ENCODE results near the gene DCANP1. TPM values are rescaled to one million over a fixed set of nuclear protein-coding genes. Genes with fewer than 3 reads are reported as not detected.

Gene DCANP1
- total and polyA plus RNA-seq, 2 donors from 2014 or later: not detected

DNA sequence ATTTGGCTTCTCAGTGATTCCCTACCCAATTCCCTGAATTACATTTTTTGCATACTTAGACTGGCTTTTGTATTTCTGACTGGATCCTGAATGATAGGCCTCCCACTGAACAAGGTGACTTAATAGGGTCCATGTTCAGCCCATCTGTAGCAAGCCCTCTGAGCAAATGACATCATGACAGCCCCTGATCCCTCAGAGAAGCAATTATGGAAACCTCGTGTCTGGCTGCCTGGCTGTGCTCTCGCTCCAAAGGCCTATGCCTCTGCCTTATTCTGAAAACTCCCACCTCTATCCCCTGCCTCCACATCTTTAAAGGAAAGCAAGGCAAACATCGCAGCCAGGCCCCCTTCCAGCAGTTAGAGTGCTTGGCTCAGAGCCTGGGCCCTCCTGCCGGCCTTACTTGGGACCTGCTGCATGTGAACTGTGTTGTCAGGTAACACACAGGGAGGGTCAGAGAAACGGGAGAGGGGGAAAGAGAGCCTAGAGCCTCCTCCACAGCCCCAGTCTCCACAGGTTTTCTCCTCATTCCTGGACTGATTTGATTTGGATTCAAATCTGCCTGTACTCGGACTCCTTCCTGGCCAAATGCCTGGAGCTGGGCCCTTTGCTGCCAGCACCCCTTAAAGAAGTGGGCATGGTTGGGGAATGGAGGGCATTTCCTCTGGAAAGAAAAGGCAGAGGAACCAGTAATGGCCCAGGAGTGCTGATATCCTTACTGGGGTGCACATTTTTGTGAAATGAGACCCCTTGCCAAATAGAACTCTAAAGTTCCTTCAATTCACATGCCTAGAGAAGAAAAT lies 3.8 kb downstream of the DCANP1 start:
- no peak for FAIRE-seq
- Histone ChIP-seq H3K27me3 (ENCODE audit: control insufficient read depth, insufficient read depth, low read length) (no peaks in the 10 kb centered on the region), H3K36me3 (ENCODE audit: control insufficient read depth in 2 of 3, insufficient read depth in 3 of 3, low read length in 3 of 3) (no peaks in the 10 kb centered on the region), H3K4me1 (ENCODE audit: control insufficient read depth in 2 of 3, insufficient read depth in 2 of 3, low read depth in 1 of 3, low read length in 3 of 3) (no peaks in the 10 kb centered on the region), H3K9ac (ENCODE audit: low read length in 3 of 3) (no peak overlapping the region), H3K9me3 (ENCODE audit: control insufficient read depth in 2 of 3, insufficient read depth in 1 of 3, low read length in 3 of 3) (no peaks in the 10 kb centered on the region), H3K4me3 (ENCODE audit: low read length in 3 of 3) (no peak overlapping the region), H3K27ac (ENCODE audit: low read depth in 2 of 2, low read length in 2 of 2) (no peak overlapping the region)
- TF ChIP-seq CTCF (IDR thresholded peaks at IDR 0.05; ENCODE audit: borderline replicate concordance, extremely low read depth, insufficient read depth): no peak
- peak in 1 of 5 donors; percentile 13 for DNase-seq
- intact Hi-C loops (cut with DNase I): no loop called here

DNA sequence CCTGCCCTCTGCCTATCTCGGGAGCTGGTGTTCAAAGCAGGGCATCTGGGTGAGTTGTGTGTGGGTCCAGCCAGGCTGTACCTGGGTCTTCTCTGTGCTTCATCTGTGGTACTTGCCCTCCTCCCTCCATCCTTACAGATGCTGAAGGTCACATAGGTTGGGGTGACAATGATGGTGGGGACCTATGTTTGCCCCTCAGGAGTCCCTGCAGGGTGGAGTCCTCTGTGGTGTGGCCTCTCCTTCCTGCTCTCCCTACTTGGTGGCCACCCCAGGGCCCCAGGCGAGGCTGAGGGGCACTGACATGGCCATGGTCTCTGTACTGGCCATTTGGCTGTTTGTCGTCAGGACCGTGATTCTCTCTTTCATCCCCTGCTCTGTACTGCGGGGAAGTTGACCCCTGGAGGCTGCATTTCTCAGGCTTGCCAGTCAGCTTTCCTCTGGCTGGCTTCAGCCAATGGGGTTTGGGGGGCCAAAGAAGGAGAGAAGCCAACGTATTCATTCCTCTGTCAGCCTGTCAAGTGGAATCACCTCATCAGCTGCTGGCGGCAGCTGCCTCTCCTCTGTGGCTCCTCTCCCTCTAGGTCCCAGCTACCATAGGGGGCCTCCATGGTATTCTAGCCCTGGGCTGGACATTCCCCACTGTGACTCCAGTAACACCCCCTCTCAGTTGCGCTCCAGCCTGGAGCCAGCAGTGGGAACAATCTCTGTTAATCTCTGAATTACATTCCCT lies 4.6 kb downstream of the DCANP1 start:
- Histone ChIP-seq H3K36me3 (ENCODE audit: control insufficient read depth in 2 of 3, insufficient read depth in 3 of 3, low read length in 3 of 3) (no peaks in the 10 kb centered on the region), H3K9me3 (ENCODE audit: control insufficient read depth in 2 of 3, insufficient read depth in 1 of 3, low read length in 3 of 3) (no peaks in the 10 kb centered on the region), H3K4me1 (ENCODE audit: control insufficient read depth in 2 of 3, insufficient read depth in 2 of 3, low read depth in 1 of 3, low read length in 3 of 3) (no peaks in the 10 kb centered on the region), H3K27me3 (ENCODE audit: control insufficient read depth, insufficient read depth, low read length) (no peaks in the 10 kb centered on the region), H3K27ac (ENCODE audit: low read depth in 2 of 2, low read length in 2 of 2) (no peak overlapping the region), H3K4me3 (ENCODE audit: low read length in 3 of 3) (no peak overlapping the region), H3K9ac (ENCODE audit: low read length in 3 of 3) (no peak overlapping the region)
- no peak for TF ChIP-seq CTCF (IDR thresholded peaks at IDR 0.05; ENCODE audit: borderline replicate concordance, extremely low read depth, insufficient read depth)
- FAIRE-seq (no peak), DNase-seq (peak in 2 of 5 donors; percentile 7 to 35)
- intact Hi-C loops (cut with DNase I): no loop called here

- H3K27me3 ChIP-seq (ENCODE audit: control insufficient read depth, insufficient read depth, low read length): no peaks in the 10 kb centered on the region
- FAIRE-seq (no peak), DNase-seq (no peak)
- H3K9ac ChIP-seq (ENCODE audit: low read length in 3 of 3): no peak overlapping the region
- TF ChIP-seq CTCF (IDR thresholded peaks at IDR 0.05; ENCODE audit: borderline replicate concordance, extremely low read depth, insufficient read depth): no peak
- H3K4me3 ChIP-seq (ENCODE audit: low read length in 3 of 3): no peak overlapping the region
- no peaks in the 10 kb centered on the region for H3K4me1 ChIP-seq (ENCODE audit: control insufficient read depth in 2 of 3, insufficient read depth in 2 of 3, low read depth in 1 of 3, low read length in 3 of 3)
- intact Hi-C loops (cut with DNase I): no loop called here
- H3K27ac ChIP-seq (ENCODE audit: low read depth in 2 of 2, low read length in 2 of 2): no peak overlapping the region
- H3K9me3 ChIP-seq (ENCODE audit: control insufficient read depth in 2 of 3, insufficient read depth in 1 of 3, low read length in 3 of 3): no peaks in the 10 kb centered on the region
- H3K36me3 ChIP-seq (ENCODE audit: control insufficient read depth in 2 of 3, insufficient read depth in 3 of 3, low read length in 3 of 3): no peaks in the 10 kb centered on the region
Measured at GRCh38 chr5:135441919-135442318, 5.2 kb downstream of the DCANP1 start.
